ENCODE results near the gene RMND5B.
"Not testable (repeated sequence)": the region's sequence is repeated elsewhere in the genome, so short reads cannot be mapped to it uniquely, and the experiment has no call there.

RMND5B gene

DNA sequence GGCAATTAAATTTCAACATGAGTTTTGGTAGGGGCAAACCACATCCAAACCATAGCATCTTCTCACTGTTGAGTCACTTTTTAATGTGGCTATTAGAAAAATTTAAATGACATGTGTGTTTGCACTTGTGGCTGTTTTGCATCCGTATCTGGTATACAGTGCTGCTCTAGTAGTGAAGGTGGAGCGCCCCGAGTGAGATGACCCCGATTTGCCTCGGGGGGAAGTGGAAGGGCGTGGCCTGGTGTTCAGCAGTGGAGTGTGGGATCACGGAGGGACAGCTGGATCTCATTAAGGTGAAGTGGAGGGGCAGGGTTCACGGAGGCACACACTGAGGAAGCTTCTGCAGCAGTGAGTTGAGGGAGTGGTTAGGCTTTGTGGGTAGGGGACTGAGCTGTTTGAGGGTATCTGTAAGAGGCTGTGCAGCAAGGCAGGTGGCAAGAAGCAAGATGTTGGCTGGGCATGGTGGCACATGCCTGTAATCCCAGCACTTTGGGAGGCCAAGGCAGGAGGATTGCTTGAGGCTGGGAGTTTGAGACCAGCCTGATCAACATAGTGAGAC lies 62.5 kb downstream of the RMND5B start:
- no peak for DNase-seq
- intact Hi-C loops (cut with DNase I): no loop called here

DNA sequence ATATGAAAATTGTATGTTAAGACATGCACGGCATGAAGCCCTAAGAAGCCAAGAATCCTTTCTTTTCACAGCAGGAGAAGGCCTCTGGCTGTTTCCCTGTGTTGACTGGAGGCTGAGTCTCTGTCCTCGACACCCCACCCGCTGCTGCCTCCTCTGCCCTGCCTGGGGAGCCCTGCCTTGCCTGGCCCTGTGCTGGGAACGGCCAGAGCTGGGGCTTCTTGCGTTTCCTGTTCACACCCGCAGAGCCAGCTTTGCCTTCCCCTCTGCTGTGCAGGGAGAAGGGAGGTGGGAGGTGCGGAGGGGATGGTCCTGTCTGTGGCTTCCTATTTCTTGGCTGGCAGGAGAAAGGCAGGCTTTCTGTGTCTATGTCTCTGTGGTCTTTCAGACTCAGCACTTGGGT lies 63.2 kb downstream of the RMND5B start:
- DNase-seq: no peak
- intact Hi-C loops (cut with DNase I): no loop called here

DNA sequence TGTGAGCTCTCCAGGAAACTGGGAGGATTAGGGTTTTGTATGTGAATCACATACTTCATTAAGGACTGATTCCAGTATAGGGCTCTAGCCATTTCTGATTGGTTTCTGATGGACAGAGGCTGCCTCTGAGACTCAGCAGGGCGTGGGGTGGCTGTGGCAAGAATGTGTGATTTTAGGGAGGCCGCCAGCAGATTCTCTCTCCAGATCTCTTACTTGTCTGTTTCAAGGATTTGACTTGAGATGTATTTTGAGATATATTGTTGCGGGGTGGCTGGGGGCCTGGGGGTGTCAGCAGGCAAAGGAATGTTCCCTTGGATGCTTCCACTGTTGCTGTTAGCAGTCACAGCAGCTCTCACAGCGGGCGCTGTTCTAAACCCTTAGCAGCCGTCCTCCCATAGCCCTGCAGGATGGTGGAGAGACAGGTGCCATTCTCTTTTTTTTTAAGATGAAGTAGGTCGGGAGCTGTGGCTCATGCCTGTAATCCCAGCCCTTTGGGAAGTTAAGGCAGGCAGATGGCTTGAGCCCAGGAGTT lies 65.5 kb downstream of the RMND5B start:
- no peak for DNase-seq
- intact Hi-C loops (cut with DNase I): no loop called here

GRCh38 chr5:178196986-178197385 lies 66.2 kb downstream of the RMND5B start:
- intact Hi-C loops (cut with DNase I): no loop called here
- no peak for DNase-seq

- intact Hi-C loops (cut with DNase I); DNase-seq: not testable (repeated sequence)
These were observed 67.3 kb downstream of the RMND5B start for GRCh38 chr5:178198151-178198550.

GRCh38 chr5:178198706-178199105 lies 67.9 kb downstream of the RMND5B start:
- no peak for DNase-seq
- intact Hi-C loops (cut with DNase I): no loop called here

GRCh38 chr5:178199581-178200434 lies 69.0 kb downstream of the RMND5B start:
- intact Hi-C loops (cut with DNase I): loop anchor here (10.0 kb wide), 1 partner anchor 45 kb away; the partner anchor contains the start of gene NHP2
- DNase-seq: no peak

Measured in head of caudate nucleus (tissue), 42 donors.